Astrocyte (in vitro differentiated cells and primary cell): ENCODE results near the gene FCRL2. TPM values are rescaled to one million over a fixed set of nuclear protein-coding genes. Genes with fewer than 3 reads are reported as not detected.
"Not testable (repeated sequence)": the region's sequence is repeated elsewhere in the genome, so short reads cannot be mapped to it uniquely, and the experiment has no call there.

Experiments
- DNase-seq: peaks from one replicate; pipeline ENCODE4 v3.0.0-alpha.2; 2010; ENCODE audit warnings: low read depth
- FAIRE-seq: peaks from 2 replicates; lab custom pipeline; 2011; peaks lifted over from hg19 to GRCh38; lab: Jason Lieb, UNC
- H2AFZ ChIP-seq: 2 replicates; pipeline ENCODE4 v1.6.0; 2012; ENCODE audit warnings: low read depth, low read length, inconsistent platforms
- H3K27ac ChIP-seq: 2 replicates; pipeline ENCODE4 v1.5.1; 2011; ENCODE audit warnings: low read depth, low read length, inconsistent platforms
- H3K27me3 ChIP-seq: 2 replicates; pipeline ENCODE4 v1.6.0; 2011; ENCODE audit warnings: low read length, inconsistent platforms; ENCODE audit not compliant: insufficient read depth
- H3K36me3 ChIP-seq: 2 replicates; pipeline ENCODE4 v1.5.1; 2011; ENCODE audit warnings: low read length, inconsistent platforms; ENCODE audit not compliant: insufficient read depth
- H3K4me1 ChIP-seq: 2 replicates; pipeline ENCODE4 v1.5.1; 2011; ENCODE audit warnings: low read length, inconsistent platforms; ENCODE audit not compliant: insufficient read depth
- H3K4me2 ChIP-seq: 2 replicates; pipeline ENCODE4 v1.6.0; 2012; ENCODE audit warnings: low read length, inconsistent platforms
- H3K4me3 ChIP-seq: 2 replicates; pipeline ENCODE4 v1.5.1; 2011; ENCODE audit warnings: low read depth, mild to moderate bottlenecking, low read length, inconsistent platforms; ENCODE audit not compliant: insufficient read depth
- H3K79me2 ChIP-seq: 2 replicates; pipeline ENCODE4 v1.6.0; 2012; ENCODE audit warnings: mild to moderate bottlenecking, low read length, inconsistent platforms; ENCODE audit not compliant: insufficient read depth
- H3K9ac ChIP-seq: 2 replicates; pipeline ENCODE4 v1.6.0; 2012; ENCODE audit warnings: mild to moderate bottlenecking, low read length, inconsistent platforms
- H3K9me3 ChIP-seq: 2 replicates; pipeline ENCODE4 v1.5.1; 2012; ENCODE audit warnings: low read depth, mild to moderate bottlenecking, low read length, inconsistent platforms; ENCODE audit not compliant: insufficient read depth
- H4K20me1 ChIP-seq: 2 replicates; pipeline ENCODE4 v1.6.0; 2012; ENCODE audit warnings: low read length, inconsistent platforms; ENCODE audit not compliant: insufficient read depth
- H3K27ac Mint-ChIP-seq: one replicate; pipeline ENCODE4 v1.8.0; 2021; ENCODE audit warnings: mild to moderate bottlenecking, mixed read lengths; ENCODE audit not compliant: unreplicated experiment
- H3K27me3 Mint-ChIP-seq: one replicate; pipeline ENCODE4 v1.8.0; 2021; ENCODE audit warnings: low read depth, mixed read lengths; ENCODE audit not compliant: unreplicated experiment
- H3K36me3 Mint-ChIP-seq: one replicate; pipeline ENCODE4 v1.8.0; 2021; ENCODE audit warnings: low read depth, mixed read lengths; ENCODE audit not compliant: unreplicated experiment
- H3K4me1 Mint-ChIP-seq: one replicate; pipeline ENCODE4 v1.8.0; 2021; ENCODE audit warnings: low read depth, mixed read lengths; ENCODE audit not compliant: unreplicated experiment
- H3K4me3 Mint-ChIP-seq: one replicate; pipeline ENCODE4 v1.8.0; 2021; ENCODE audit warnings: mild to moderate bottlenecking, moderate library complexity, mixed read lengths; ENCODE audit not compliant: unreplicated experiment
- H3K9me3 Mint-ChIP-seq: one replicate; pipeline ENCODE4 v1.8.0; 2021; ENCODE audit warnings: mild to moderate bottlenecking, mixed read lengths; ENCODE audit not compliant: unreplicated experiment
- CTCF ChIP-seq: IDR thresholded peaks from 2 replicates; pipeline ENCODE4 v1.5.1; 2011; ENCODE audit warnings: low read depth, mild to moderate bottlenecking, inconsistent platforms, low read length, moderate library complexity; ENCODE audit not compliant: insufficient read depth
- EZH2 ChIP-seq: IDR thresholded peaks from 2 replicates; pipeline ENCODE4 v1.6.1; 2012; ENCODE audit warnings: mild to moderate bottlenecking, low read length, inconsistent platforms; ENCODE audit not compliant: insufficient read depth
- total RNA-seq: library from RNA; stranded (reverse); gene quantifications from 2 replicates; pipeline ENCODE4 v1.2.1, GENCODE V29; 2021

The FCRL2 gene
- total RNA-seq, 1 donor from 2014 or later = not detected

- Mint-ChIP-seq H3K27me3 (no peaks in the 10 kb centered on the region), H3K9me3 (no peaks in the 10 kb centered on the region), H3K4me3 (no peak overlapping the region), H3K27ac (no peak overlapping the region), H3K36me3 (no peaks in the 10 kb centered on the region), H3K4me1 (no peaks in the 10 kb centered on the region)
- Histone ChIP-seq H3K9me3 (no peaks in the 10 kb centered on the region), H4K20me1 (no peaks in the 10 kb centered on the region), H3K27ac (no peak overlapping the region), H2AFZ (no peak overlapping the region), H3K79me2 (no peaks in the 10 kb centered on the region), H3K4me1 (no peaks in the 10 kb centered on the region), H3K27me3 (no peaks in the 10 kb centered on the region), H3K4me2 (no peak overlapping the region), H3K9ac (no peak overlapping the region), H3K36me3 (no peaks in the 10 kb centered on the region), H3K4me3 (no peak overlapping the region)
- no peak for DNase-seq
- no peak for TF ChIP-seq CTCF
- TF ChIP-seq EZH2 = no peak
- FAIRE-seq = no peak
Measured at GRCh38 chr1:157748262-157748817, 28.6 kb downstream of the FCRL2 start.

GRCh38 chr1:157739229-157739901 is 37.6 kb downstream of the FCRL2 start:
- Histone ChIP-seq H3K9ac (no peak overlapping the region), H2AFZ (no peak overlapping the region), H3K36me3 (no peaks in the 10 kb centered on the region), H3K27ac (no peak overlapping the region), H3K4me1 (no peaks in the 10 kb centered on the region), H3K79me2 (no peaks in the 10 kb centered on the region), H3K4me3 (no peak overlapping the region), H3K4me2 (no peak overlapping the region), H4K20me1 (no peaks in the 10 kb centered on the region), H3K27me3 (no peaks in the 10 kb centered on the region), H3K9me3 (no peaks in the 10 kb centered on the region)
- H3K27me3 Mint-ChIP-seq = no peaks in the 10 kb centered on the region
- FAIRE-seq (no peak), DNase-seq (no peak)
- no peak for TF ChIP-seq CTCF
- no peak for TF ChIP-seq EZH2
- H3K36me3 Mint-ChIP-seq = no peaks in the 10 kb centered on the region
- H3K4me1 Mint-ChIP-seq = peaks cover 2% of the 10 kb centered on the region
- no peak overlapping the region for H3K4me3 Mint-ChIP-seq
- no peak overlapping the region for H3K27ac Mint-ChIP-seq
- H3K9me3 Mint-ChIP-seq = no peaks in the 10 kb centered on the region

GRCh38 chr1:157735991-157736390 is 40.9 kb downstream of the FCRL2 start:
- not testable (repeated sequence) for H3K4me1 Mint-ChIP-seq, H3K9me3 Mint-ChIP-seq, DNase-seq

More at GRCh38 chr1:157735991-157736390, 40.9 kb downstream of the FCRL2 start:
- H3K36me3 ChIP-seq, H3K4me3 Mint-ChIP-seq, H3K4me1 ChIP-seq, H3K27ac ChIP-seq, H3K4me3 ChIP-seq, H3K79me2 ChIP-seq, H3K36me3 Mint-ChIP-seq, H3K9me3 ChIP-seq, H3K27me3 ChIP-seq, H2AFZ ChIP-seq, FAIRE-seq, H3K9ac ChIP-seq, H3K4me2 ChIP-seq, H3K27me3 Mint-ChIP-seq, H4K20me1 ChIP-seq: not testable (repeated sequence)
- H3K27ac Mint-ChIP-seq = peak overlapping the region; percentile 8
